ENCODE data around the gene PSAPL1.

GRCh38 chr4:7410446-7410845 is 24.3 kb downstream of the PSAPL1 start:
- TF ChIP-seq CTCF (IDR thresholded peaks at IDR 0.05; ENCODE audit: insufficient read depth, low read length): no peak
- TF ChIP-seq POLR2AphosphoS5 (IDR thresholded peaks at IDR 0.05; ENCODE audit: low read depth): no peak
